Measurements from ENCODE around the gene EXT2. TPM values are rescaled to one million over a fixed set of nuclear protein-coding genes. Genes with fewer than 3 reads are reported as not detected.

The EXT2 gene
- total RNA-seq, 1 donor from 2014 or later: 53.7 TPM

DNA sequence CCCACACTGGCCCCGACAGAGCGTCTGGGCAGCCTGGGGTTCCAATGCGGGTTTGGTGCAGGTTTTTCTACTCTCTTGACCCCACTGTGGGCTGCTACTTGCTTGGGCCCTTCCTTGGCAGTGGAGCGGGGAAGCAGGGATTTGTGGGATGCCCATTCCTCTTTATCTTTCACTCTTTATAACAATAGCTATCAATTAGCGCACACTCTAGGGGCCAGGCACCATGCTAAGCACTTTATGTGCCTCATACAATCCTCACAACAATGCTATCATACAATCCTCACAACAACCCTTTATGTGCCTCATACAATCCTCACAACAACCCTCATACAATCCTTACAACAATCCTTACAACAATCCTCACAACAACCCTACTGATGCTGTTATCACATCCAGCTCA lies 16.7 kb upstream of the EXT2 start:
- intact Hi-C loops (cut with DNase I): no loop called here
- DNase-seq: no peak
- no peak for ATAC-seq
- Histone ChIP-seq H3K4me3 (no peak overlapping the region), H3K36me3 (peaks cover 60% of the 10 kb centered on the region), H3K27ac (no peak overlapping the region), H3K9me3 (no peaks in the 10 kb centered on the region), H3K27me3 (ENCODE audit: low read depth) (no peaks in the 10 kb centered on the region), H3K4me1 (no peaks in the 10 kb centered on the region)
- TF ChIP-seq CTCF (IDR thresholded peaks at IDR 0.05): no peak

- peaks cover 56% of the 10 kb centered on the region for H3K36me3 ChIP-seq
- DNase-seq: no peak
- no peaks in the 10 kb centered on the region for H3K9me3 ChIP-seq
- H3K4me1 ChIP-seq: no peaks in the 10 kb centered on the region
- H3K4me3 ChIP-seq: no peak overlapping the region
- ATAC-seq: no peak
- no peaks in the 10 kb centered on the region for H3K27me3 ChIP-seq (ENCODE audit: low read depth)
- intact Hi-C loops (cut with DNase I): no loop called here
- TF ChIP-seq CTCF (IDR thresholded peaks at IDR 0.05): no peak
- no peak overlapping the region for H3K27ac ChIP-seq
Observed at GRCh38 chr11:44079376-44079775, 16.1 kb upstream of the EXT2 start.

GRCh38 chr11:44080951-44081350 lies 14.5 kb upstream of the EXT2 start:
- no peak overlapping the region for H3K4me3 ChIP-seq
- no peak overlapping the region for H3K27ac ChIP-seq
- intact Hi-C loops (cut with DNase I): no loop called here
- H3K36me3 ChIP-seq: peaks cover 45% of the 10 kb centered on the region
- no peaks in the 10 kb centered on the region for H3K9me3 ChIP-seq
- no peak for ATAC-seq
- H3K27me3 ChIP-seq (ENCODE audit: low read depth): no peaks in the 10 kb centered on the region
- no peaks in the 10 kb centered on the region for H3K4me1 ChIP-seq
- no peak for DNase-seq
- TF ChIP-seq CTCF (IDR thresholded peaks at IDR 0.05): no peak

DNA sequence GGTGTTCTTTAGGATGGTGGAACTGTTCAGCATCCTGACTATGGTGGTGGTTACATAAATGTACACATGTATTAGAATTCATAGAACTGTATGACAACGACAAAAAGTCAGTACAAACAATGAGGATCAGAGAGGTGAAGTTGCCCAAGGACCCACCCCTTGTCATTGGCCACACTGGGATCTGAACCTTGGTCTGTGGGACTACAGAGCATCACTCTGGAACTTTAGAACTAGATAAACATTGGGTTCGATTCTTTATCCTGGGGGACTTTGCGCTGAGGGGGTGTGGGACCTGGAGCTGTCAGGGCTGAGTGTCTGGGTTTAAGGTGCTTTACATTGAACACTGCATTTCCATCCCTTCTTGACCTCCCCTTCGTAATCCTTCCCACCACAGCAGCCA lies 12.8 kb upstream of the EXT2 start:
- intact Hi-C loops (cut with DNase I): no loop called here
- Histone ChIP-seq H3K4me1 (no peaks in the 10 kb centered on the region), H3K27me3 (ENCODE audit: low read depth) (no peaks in the 10 kb centered on the region), H3K27ac (no peak overlapping the region), H3K4me3 (no peak overlapping the region), H3K9me3 (no peaks in the 10 kb centered on the region), H3K36me3 (peaks cover 32% of the 10 kb centered on the region)
- no peak for DNase-seq
- no peak for TF ChIP-seq CTCF (IDR thresholded peaks at IDR 0.05)
- no peak for ATAC-seq

DNA sequence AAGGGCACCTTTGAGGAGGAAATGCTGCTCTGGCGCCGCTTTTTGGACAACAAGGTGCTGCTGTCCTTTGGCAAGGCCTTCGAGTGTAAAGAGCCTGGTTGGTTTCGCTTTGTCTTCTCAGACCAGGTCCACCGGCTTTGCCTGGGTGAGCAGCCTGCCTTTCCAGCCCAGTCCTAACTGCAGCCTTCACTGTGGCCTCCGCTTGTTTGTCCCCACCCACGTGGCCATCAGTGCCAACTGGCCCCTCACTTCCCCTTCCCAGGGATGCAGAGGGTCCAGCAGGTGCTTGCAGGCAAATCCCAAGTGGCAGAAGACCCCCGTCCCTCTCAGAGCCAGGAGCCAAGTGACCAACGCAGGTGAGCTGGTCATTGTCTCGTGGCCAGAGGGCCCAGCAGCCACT lies 12.0 kb upstream of the EXT2 start:
- TF ChIP-seq CTCF (IDR thresholded peaks at IDR 0.05): no peak
- no peak for ATAC-seq
- DNase-seq: no peak

GRCh38 chr11:44083906-44084305 lies 11.6 kb upstream of the EXT2 start:
- Histone ChIP-seq H3K36me3 (peaks cover 21% of the 10 kb centered on the region), H3K4me1 (no peaks in the 10 kb centered on the region), H3K27me3 (ENCODE audit: low read depth) (no peaks in the 10 kb centered on the region), H3K27ac (no peak overlapping the region), H3K4me3 (no peak overlapping the region), H3K9me3 (no peaks in the 10 kb centered on the region)
- DNase-seq: no peak
- intact Hi-C loops (cut with DNase I): no loop called here
- no peak for TF ChIP-seq CTCF (IDR thresholded peaks at IDR 0.05)
- no peak for ATAC-seq

More for the DNA sequence above, 12.0 kb upstream of the EXT2 start:
- H3K9me3 ChIP-seq: no peaks in the 10 kb centered on the region
- peaks cover 26% of the 10 kb centered on the region for H3K36me3 ChIP-seq
- no peaks in the 10 kb centered on the region for H3K27me3 ChIP-seq (ENCODE audit: low read depth)
- intact Hi-C loops (cut with DNase I): no loop called here
- no peaks in the 10 kb centered on the region for H3K4me1 ChIP-seq
- no peak overlapping the region for H3K4me3 ChIP-seq
- H3K27ac ChIP-seq: no peak overlapping the region

All from lower lobe of right lung (tissue), 2 donors.